Panc1 (cell line): ENCODE data around the gene NOL3.

Experiments
- POLR2AphosphoS5 ChIP-seq: IDR thresholded peaks from 2 replicates; pipeline ENCODE4 v1.6.1; 2012; ENCODE audit warnings: mild to moderate bottlenecking, low read depth, low read length, moderate library complexity
- SIN3A ChIP-seq: IDR thresholded peaks from 2 replicates; pipeline ENCODE4 v1.6.1; 2012; ENCODE audit warnings: low read depth, mild to moderate bottlenecking, low read length, moderate library complexity, borderline replicate concordance; ENCODE audit not compliant: insufficient read depth
- TCF7L2 ChIP-seq: IDR thresholded peaks from 2 replicates; pipeline ENCODE4 v1.6.1; 2011; ENCODE audit warnings: mild to moderate bottlenecking, low read depth, low read length, inconsistent platforms
- TF ChIP-seq, protein P1 (sequence below), 2 experiments: IDR thresholded peaks; 2 replicates each; pipeline ENCODE4 v1.6.1; 2011 to 2012; ENCODE audit warnings: low read depth in 2 of 2, control low read depth in 1 of 2, low read length in 1 of 2, mild to moderate bottlenecking in 1 of 2, moderate library complexity in 1 of 2; ENCODE audit not compliant: insufficient read depth in 1 of 2
- TF ChIP-seq, protein P2 (sequence below): fragments of 450-650 bp; IDR thresholded peaks from 2 replicates; pipeline ENCODE4 v1.5.1; 2017; ENCODE audit warnings: mild to moderate bottlenecking

DNA sequence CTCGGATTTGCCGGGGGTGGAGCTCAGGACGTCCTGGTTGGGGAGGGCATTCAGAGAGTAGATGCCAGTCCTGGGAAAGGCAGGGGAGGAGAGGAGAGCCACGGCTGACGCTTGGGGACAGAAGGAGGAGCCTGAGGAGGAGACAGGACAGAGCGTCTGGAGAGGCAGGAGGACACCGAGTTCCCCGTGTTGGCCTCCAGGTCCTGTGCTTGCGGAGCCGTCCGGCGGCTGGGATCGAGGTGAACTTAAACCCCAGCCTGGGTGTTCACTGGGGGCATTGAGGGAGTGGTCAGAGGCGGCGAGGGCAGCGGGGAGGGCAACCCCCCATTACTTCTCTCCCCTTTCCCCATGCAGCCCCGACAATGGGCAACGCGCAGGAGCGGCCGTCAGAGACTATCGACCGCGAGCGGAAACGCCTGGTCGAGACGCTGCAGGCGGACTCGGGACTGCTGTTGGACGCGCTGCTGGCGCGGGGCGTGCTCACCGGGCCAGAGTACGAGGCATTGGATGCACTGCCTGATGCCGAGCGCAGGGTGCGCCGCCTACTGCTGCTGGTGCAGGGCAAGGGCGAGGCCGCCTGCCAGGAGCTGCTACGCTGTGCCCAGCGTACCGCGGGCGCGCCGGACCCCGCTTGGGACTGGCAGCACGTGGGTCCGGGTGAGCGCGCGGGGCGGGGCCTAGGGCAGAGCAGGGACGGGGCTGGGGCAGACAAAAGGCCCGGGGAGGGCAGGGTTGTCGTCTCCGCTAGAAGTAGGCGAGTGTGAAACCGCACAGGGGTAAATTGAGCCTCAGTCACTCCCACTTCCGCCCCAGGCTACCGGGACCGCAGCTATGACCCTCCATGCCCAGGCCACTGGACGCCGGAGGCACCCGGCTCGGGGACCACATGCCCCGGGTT, 3.7 kb downstream of the NOL3 start:
- TF ChIP-seq, protein P1, sequence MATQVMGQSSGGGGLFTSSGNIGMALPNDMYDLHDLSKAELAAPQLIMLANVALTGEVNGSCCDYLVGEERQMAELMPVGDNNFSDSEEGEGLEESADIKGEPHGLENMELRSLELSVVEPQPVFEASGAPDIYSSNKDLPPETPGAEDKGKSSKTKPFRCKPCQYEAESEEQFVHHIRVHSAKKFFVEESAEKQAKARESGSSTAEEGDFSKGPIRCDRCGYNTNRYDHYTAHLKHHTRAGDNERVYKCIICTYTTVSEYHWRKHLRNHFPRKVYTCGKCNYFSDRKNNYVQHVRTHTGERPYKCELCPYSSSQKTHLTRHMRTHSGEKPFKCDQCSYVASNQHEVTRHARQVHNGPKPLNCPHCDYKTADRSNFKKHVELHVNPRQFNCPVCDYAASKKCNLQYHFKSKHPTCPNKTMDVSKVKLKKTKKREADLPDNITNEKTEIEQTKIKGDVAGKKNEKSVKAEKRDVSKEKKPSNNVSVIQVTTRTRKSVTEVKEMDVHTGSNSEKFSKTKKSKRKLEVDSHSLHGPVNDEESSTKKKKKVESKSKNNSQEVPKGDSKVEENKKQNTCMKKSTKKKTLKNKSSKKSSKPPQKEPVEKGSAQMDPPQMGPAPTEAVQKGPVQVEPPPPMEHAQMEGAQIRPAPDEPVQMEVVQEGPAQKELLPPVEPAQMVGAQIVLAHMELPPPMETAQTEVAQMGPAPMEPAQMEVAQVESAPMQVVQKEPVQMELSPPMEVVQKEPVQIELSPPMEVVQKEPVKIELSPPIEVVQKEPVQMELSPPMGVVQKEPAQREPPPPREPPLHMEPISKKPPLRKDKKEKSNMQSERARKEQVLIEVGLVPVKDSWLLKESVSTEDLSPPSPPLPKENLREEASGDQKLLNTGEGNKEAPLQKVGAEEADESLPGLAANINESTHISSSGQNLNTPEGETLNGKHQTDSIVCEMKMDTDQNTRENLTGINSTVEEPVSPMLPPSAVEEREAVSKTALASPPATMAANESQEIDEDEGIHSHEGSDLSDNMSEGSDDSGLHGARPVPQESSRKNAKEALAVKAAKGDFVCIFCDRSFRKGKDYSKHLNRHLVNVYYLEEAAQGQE (IDR thresholded peaks at IDR 0.05; ENCODE audit: insufficient read depth in 1 of 2, low read depth in 2 of 2, low read length in 1 of 2) = no peak
- TF ChIP-seq, protein P2, sequence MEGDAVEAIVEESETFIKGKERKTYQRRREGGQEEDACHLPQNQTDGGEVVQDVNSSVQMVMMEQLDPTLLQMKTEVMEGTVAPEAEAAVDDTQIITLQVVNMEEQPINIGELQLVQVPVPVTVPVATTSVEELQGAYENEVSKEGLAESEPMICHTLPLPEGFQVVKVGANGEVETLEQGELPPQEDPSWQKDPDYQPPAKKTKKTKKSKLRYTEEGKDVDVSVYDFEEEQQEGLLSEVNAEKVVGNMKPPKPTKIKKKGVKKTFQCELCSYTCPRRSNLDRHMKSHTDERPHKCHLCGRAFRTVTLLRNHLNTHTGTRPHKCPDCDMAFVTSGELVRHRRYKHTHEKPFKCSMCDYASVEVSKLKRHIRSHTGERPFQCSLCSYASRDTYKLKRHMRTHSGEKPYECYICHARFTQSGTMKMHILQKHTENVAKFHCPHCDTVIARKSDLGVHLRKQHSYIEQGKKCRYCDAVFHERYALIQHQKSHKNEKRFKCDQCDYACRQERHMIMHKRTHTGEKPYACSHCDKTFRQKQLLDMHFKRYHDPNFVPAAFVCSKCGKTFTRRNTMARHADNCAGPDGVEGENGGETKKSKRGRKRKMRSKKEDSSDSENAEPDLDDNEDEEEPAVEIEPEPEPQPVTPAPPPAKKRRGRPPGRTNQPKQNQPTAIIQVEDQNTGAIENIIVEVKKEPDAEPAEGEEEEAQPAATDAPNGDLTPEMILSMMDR = peak; percentile 34
- TF ChIP-seq POLR2AphosphoS5 = no peak
- no peak for TF ChIP-seq SIN3A
- TF ChIP-seq TCF7L2 = no peak
